SK-N-SH treated with all-trans-retinoic acid at 6 μM for 48 hours (cell line): Measurements from ENCODE around the gene AKAP13.

ENCODE experiments used
- CSDC2 ChIP-seq: fragments of 250-450 bp; sonication (Bioruptor Pico); IDR thresholded peaks from 2 replicates; pipeline ENCODE4 v1.5.0; 2020; ENCODE audit warnings: mild to moderate bottlenecking, moderate library complexity
- GLIS3 ChIP-seq: fragments of 250-450 bp; sonication (Bioruptor Pico); IDR thresholded peaks from 2 replicates; pipeline ENCODE4 v1.5.0; 2020; ENCODE audit warnings: mild to moderate bottlenecking, moderate library complexity
- PPARA ChIP-seq: fragments of 250-450 bp; sonication (Bioruptor Pico); IDR thresholded peaks from 2 replicates; pipeline ENCODE4 v1.5.0; 2020; ENCODE audit warnings: mild to moderate bottlenecking, borderline replicate concordance
- SNAI2 ChIP-seq: fragments of 250-450 bp; sonication (Bioruptor Pico); IDR thresholded peaks from 2 replicates; pipeline ENCODE4 v1.5.0; 2020; ENCODE audit warnings: mild to moderate bottlenecking, moderate library complexity
- ZFP3 ChIP-seq: fragments of 250-450 bp; sonication (Bioruptor Pico); IDR thresholded peaks from 2 replicates; pipeline ENCODE4 v1.5.0; 2020; ENCODE audit warnings: mild to moderate bottlenecking, moderate library complexity
- ZFP30 ChIP-seq: fragments of 450-650 bp; formaldehyde crosslinking; IDR thresholded peaks from 2 replicates; pipeline ENCODE4 v1.5.0; 2022; ENCODE audit warnings: mild to moderate bottlenecking, moderate library complexity
- ZNF70 ChIP-seq: fragments of 450-650 bp; formaldehyde crosslinking; IDR thresholded peaks from 2 replicates; pipeline ENCODE4 v1.5.0; 2020; ENCODE audit warnings: mild to moderate bottlenecking, moderate library complexity
- TF ChIP-seq, protein P1 (sequence below): fragments of 250-450 bp; sonication (Bioruptor Pico); IDR thresholded peaks from 2 replicates; pipeline ENCODE4 v1.5.1; 2020; ENCODE audit warnings: low read depth, mild to moderate bottlenecking, moderate library complexity
- TF ChIP-seq, protein P2 (sequence below): fragments of 250-450 bp; sonication (Bioruptor Pico); IDR thresholded peaks from 2 replicates; pipeline ENCODE4 v1.8.0; 2021; ENCODE audit warnings: low read depth, mild to moderate bottlenecking, moderate library complexity, borderline replicate concordance
- TF ChIP-seq, protein P3 (sequence below): fragments of 250-450 bp; sonication (Bioruptor Pico); IDR thresholded peaks from 2 replicates; pipeline ENCODE4 v1.5.0; 2020; ENCODE audit warnings: mild to moderate bottlenecking, moderate library complexity
- TF ChIP-seq, protein P4 (sequence below): fragments of 250-450 bp; sonication (Bioruptor Pico); IDR thresholded peaks from 2 replicates; pipeline ENCODE4 v1.5.1; 2021; ENCODE audit warnings: mild to moderate bottlenecking, moderate library complexity

DNA sequence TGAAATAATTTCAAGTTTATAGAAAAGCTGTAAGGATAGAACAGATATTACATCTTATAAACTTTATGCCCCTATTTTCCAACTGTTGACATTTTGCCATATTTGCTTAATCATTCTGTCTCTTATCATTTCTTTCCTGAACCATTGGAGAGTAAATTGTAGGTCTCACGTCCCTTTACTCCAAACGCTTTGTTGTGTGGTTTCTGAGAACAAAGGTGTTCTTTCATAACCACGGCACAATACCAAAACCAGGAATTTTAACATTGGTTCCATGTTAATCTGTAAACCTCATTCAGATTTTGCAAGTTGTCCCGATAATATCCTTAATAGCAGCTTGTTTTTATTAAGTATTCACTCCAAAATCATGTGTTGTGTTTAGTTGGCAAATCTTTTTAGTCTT is 134.8 kb downstream of the AKAP13 start:
- no peak for TF ChIP-seq ZFP30 (CRISPR knock-in tag)
- TF ChIP-seq, protein P1, sequence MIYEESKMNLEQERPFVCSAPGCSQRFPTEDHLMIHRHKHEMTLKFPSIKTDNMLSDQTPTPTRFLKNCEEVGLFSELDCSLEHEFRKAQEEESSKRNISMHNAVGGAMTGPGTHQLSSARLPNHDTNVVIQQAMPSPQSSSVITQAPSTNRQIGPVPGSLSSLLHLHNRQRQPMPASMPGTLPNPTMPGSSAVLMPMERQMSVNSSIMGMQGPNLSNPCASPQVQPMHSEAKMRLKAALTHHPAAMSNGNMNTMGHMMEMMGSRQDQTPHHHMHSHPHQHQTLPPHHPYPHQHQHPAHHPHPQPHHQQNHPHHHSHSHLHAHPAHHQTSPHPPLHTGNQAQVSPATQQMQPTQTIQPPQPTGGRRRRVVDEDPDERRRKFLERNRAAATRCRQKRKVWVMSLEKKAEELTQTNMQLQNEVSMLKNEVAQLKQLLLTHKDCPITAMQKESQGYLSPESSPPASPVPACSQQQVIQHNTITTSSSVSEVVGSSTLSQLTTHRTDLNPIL = no peak
- TF ChIP-seq ZFP3 (CRISPR knock-in tag) = no peak
- TF ChIP-seq SNAI2 (CRISPR knock-in tag) = no peak
- TF ChIP-seq, protein P2, sequence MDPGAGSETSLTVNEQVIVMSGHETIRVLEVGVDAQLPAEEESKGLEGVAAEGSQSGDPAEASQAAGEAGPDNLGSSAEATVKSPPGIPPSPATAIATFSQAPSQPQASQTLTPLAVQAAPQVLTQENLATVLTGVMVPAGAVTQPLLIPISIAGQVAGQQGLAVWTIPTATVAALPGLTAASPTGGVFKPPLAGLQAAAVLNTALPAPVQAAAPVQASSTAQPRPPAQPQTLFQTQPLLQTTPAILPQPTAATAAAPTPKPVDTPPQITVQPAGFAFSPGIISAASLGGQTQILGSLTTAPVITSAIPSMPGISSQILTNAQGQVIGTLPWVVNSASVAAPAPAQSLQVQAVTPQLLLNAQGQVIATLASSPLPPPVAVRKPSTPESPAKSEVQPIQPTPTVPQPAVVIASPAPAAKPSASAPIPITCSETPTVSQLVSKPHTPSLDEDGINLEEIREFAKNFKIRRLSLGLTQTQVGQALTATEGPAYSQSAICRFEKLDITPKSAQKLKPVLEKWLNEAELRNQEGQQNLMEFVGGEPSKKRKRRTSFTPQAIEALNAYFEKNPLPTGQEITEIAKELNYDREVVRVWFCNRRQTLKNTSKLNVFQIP (CRISPR knock-in tag) = no peak
- TF ChIP-seq, protein P3, sequence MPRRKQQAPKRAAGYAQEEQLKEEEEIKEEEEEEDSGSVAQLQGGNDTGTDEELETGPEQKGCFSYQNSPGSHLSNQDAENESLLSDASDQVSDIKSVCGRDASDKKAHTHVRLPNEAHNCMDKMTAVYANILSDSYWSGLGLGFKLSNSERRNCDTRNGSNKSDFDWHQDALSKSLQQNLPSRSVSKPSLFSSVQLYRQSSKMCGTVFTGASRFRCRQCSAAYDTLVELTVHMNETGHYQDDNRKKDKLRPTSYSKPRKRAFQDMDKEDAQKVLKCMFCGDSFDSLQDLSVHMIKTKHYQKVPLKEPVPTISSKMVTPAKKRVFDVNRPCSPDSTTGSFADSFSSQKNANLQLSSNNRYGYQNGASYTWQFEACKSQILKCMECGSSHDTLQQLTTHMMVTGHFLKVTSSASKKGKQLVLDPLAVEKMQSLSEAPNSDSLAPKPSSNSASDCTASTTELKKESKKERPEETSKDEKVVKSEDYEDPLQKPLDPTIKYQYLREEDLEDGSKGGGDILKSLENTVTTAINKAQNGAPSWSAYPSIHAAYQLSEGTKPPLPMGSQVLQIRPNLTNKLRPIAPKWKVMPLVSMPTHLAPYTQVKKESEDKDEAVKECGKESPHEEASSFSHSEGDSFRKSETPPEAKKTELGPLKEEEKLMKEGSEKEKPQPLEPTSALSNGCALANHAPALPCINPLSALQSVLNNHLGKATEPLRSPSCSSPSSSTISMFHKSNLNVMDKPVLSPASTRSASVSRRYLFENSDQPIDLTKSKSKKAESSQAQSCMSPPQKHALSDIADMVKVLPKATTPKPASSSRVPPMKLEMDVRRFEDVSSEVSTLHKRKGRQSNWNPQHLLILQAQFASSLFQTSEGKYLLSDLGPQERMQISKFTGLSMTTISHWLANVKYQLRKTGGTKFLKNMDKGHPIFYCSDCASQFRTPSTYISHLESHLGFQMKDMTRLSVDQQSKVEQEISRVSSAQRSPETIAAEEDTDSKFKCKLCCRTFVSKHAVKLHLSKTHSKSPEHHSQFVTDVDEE (CRISPR knock-in tag) = no peak
- no peak for TF ChIP-seq PPARA (CRISPR knock-in tag)
- no peak for TF ChIP-seq GLIS3 (CRISPR knock-in tag)
- TF ChIP-seq CSDC2 = no peak
- TF ChIP-seq ZNF70 (CRISPR knock-in tag) = no peak
- TF ChIP-seq, protein P4, sequence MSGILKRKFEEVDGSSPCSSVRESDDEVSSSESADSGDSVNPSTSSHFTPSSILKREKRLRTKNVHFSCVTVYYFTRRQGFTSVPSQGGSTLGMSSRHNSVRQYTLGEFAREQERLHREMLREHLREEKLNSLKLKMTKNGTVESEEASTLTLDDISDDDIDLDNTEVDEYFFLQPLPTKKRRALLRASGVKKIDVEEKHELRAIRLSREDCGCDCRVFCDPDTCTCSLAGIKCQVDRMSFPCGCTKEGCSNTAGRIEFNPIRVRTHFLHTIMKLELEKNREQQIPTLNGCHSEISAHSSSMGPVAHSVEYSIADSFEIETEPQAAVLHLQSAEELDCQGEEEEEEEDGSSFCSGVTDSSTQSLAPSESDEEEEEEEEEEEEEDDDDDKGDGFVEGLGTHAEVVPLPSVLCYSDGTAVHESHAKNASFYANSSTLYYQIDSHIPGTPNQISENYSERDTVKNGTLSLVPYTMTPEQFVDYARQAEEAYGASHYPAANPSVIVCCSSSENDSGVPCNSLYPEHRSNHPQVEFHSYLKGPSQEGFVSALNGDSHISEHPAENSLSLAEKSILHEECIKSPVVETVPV = no peak
